Astrocyte (in vitro differentiated cells and primary cell): ENCODE measurements around the gene MRPL19. TPM values are rescaled to one million over a fixed set of nuclear protein-coding genes. Genes with fewer than 3 reads are reported as not detected.

Source experiments
- DNase-seq: peaks from one replicate; pipeline ENCODE4 v3.0.0-alpha.2; 2010; ENCODE audit warnings: low read depth
- FAIRE-seq: peaks from 2 replicates; lab custom pipeline; 2011; peaks lifted over from hg19 to GRCh38; lab: Jason Lieb, UNC
- H2AFZ ChIP-seq: 2 replicates; pipeline ENCODE4 v1.6.0; 2012; ENCODE audit warnings: low read depth, low read length, inconsistent platforms
- H3K27ac ChIP-seq: 2 replicates; pipeline ENCODE4 v1.5.1; 2011; ENCODE audit warnings: low read depth, low read length, inconsistent platforms
- H3K27me3 ChIP-seq: 2 replicates; pipeline ENCODE4 v1.6.0; 2011; ENCODE audit warnings: low read length, inconsistent platforms; ENCODE audit not compliant: insufficient read depth
- H3K36me3 ChIP-seq: 2 replicates; pipeline ENCODE4 v1.5.1; 2011; ENCODE audit warnings: low read length, inconsistent platforms; ENCODE audit not compliant: insufficient read depth
- H3K4me1 ChIP-seq: 2 replicates; pipeline ENCODE4 v1.5.1; 2011; ENCODE audit warnings: low read length, inconsistent platforms; ENCODE audit not compliant: insufficient read depth
- H3K4me2 ChIP-seq: 2 replicates; pipeline ENCODE4 v1.6.0; 2012; ENCODE audit warnings: low read length, inconsistent platforms
- H3K4me3 ChIP-seq: 2 replicates; pipeline ENCODE4 v1.5.1; 2011; ENCODE audit warnings: low read depth, mild to moderate bottlenecking, low read length, inconsistent platforms; ENCODE audit not compliant: insufficient read depth
- H3K79me2 ChIP-seq: 2 replicates; pipeline ENCODE4 v1.6.0; 2012; ENCODE audit warnings: mild to moderate bottlenecking, low read length, inconsistent platforms; ENCODE audit not compliant: insufficient read depth
- H3K9ac ChIP-seq: 2 replicates; pipeline ENCODE4 v1.6.0; 2012; ENCODE audit warnings: mild to moderate bottlenecking, low read length, inconsistent platforms
- H3K9me3 ChIP-seq: 2 replicates; pipeline ENCODE4 v1.5.1; 2012; ENCODE audit warnings: low read depth, mild to moderate bottlenecking, low read length, inconsistent platforms; ENCODE audit not compliant: insufficient read depth
- H4K20me1 ChIP-seq: 2 replicates; pipeline ENCODE4 v1.6.0; 2012; ENCODE audit warnings: low read length, inconsistent platforms; ENCODE audit not compliant: insufficient read depth
- H3K27ac Mint-ChIP-seq: one replicate; pipeline ENCODE4 v1.8.0; 2021; ENCODE audit warnings: mild to moderate bottlenecking, mixed read lengths; ENCODE audit not compliant: unreplicated experiment
- H3K27me3 Mint-ChIP-seq: one replicate; pipeline ENCODE4 v1.8.0; 2021; ENCODE audit warnings: low read depth, mixed read lengths; ENCODE audit not compliant: unreplicated experiment
- H3K36me3 Mint-ChIP-seq: one replicate; pipeline ENCODE4 v1.8.0; 2021; ENCODE audit warnings: low read depth, mixed read lengths; ENCODE audit not compliant: unreplicated experiment
- H3K4me1 Mint-ChIP-seq: one replicate; pipeline ENCODE4 v1.8.0; 2021; ENCODE audit warnings: low read depth, mixed read lengths; ENCODE audit not compliant: unreplicated experiment
- H3K4me3 Mint-ChIP-seq: one replicate; pipeline ENCODE4 v1.8.0; 2021; ENCODE audit warnings: mild to moderate bottlenecking, moderate library complexity, mixed read lengths; ENCODE audit not compliant: unreplicated experiment
- H3K9me3 Mint-ChIP-seq: one replicate; pipeline ENCODE4 v1.8.0; 2021; ENCODE audit warnings: mild to moderate bottlenecking, mixed read lengths; ENCODE audit not compliant: unreplicated experiment
- EZH2 ChIP-seq: IDR thresholded peaks from 2 replicates; pipeline ENCODE4 v1.6.1; 2012; ENCODE audit warnings: mild to moderate bottlenecking, low read length, inconsistent platforms; ENCODE audit not compliant: insufficient read depth
- total RNA-seq: library from RNA; stranded (reverse); gene quantifications from 2 replicates; pipeline ENCODE4 v1.2.1, GENCODE V29; 2021
- TF ChIP-seq, protein P1 (sequence below): IDR thresholded peaks from 2 replicates; pipeline ENCODE4 v1.5.1; 2011; ENCODE audit warnings: low read depth, mild to moderate bottlenecking, inconsistent platforms, low read length, moderate library complexity; ENCODE audit not compliant: insufficient read depth

The MRPL19 gene
- total RNA-seq, 1 donor from 2014 or later: 58.8 TPM

- FAIRE-seq: no peak
- Mint-ChIP-seq H3K27me3 (peaks cover 11% of the 10 kb centered on the region), H3K9me3 (peaks cover 3% of the 10 kb centered on the region), H3K36me3 (peaks cover 2% of the 10 kb centered on the region), H3K27ac (peak overlapping the region; percentile 58), H3K4me3 (peak overlapping the region; percentile 36), H3K4me1 (peaks cover 44% of the 10 kb centered on the region)
- Histone ChIP-seq H3K27me3 (no peaks in the 10 kb centered on the region), H3K4me3 (no peak overlapping the region), H3K9ac (peak overlapping the region; percentile 85), H3K79me2 (no peaks in the 10 kb centered on the region), H3K36me3 (no peaks in the 10 kb centered on the region), H3K9me3 (no peaks in the 10 kb centered on the region), H3K4me2 (peak overlapping the region; percentile 73), H3K27ac (peak overlapping the region; percentile 98), H4K20me1 (no peaks in the 10 kb centered on the region), H3K4me1 (peaks cover 49% of the 10 kb centered on the region), H2AFZ (peak overlapping the region; percentile 76)
- no peak for TF ChIP-seq EZH2
- TF ChIP-seq, protein P1, sequence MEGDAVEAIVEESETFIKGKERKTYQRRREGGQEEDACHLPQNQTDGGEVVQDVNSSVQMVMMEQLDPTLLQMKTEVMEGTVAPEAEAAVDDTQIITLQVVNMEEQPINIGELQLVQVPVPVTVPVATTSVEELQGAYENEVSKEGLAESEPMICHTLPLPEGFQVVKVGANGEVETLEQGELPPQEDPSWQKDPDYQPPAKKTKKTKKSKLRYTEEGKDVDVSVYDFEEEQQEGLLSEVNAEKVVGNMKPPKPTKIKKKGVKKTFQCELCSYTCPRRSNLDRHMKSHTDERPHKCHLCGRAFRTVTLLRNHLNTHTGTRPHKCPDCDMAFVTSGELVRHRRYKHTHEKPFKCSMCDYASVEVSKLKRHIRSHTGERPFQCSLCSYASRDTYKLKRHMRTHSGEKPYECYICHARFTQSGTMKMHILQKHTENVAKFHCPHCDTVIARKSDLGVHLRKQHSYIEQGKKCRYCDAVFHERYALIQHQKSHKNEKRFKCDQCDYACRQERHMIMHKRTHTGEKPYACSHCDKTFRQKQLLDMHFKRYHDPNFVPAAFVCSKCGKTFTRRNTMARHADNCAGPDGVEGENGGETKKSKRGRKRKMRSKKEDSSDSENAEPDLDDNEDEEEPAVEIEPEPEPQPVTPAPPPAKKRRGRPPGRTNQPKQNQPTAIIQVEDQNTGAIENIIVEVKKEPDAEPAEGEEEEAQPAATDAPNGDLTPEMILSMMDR: peak; percentile 98
- no peak for DNase-seq
These were observed 37.8 kb upstream of the MRPL19 start for GRCh38 chr2:75608684-75609333.

- peaks cover 2% of the 10 kb centered on the region for H3K36me3 Mint-ChIP-seq
- DNase-seq (no peak), FAIRE-seq (no peak)
- peaks cover 48% of the 10 kb centered on the region for H3K4me1 ChIP-seq
- TF ChIP-seq, protein P1: no peak
- TF ChIP-seq EZH2: no peak
- no peaks in the 10 kb centered on the region for H3K36me3 ChIP-seq
- peaks cover 12% of the 10 kb centered on the region for H3K27me3 Mint-ChIP-seq
- no peak overlapping the region for H3K4me3 Mint-ChIP-seq
- H3K4me3 ChIP-seq: no peak overlapping the region
- H3K27me3 ChIP-seq: no peaks in the 10 kb centered on the region
- peaks cover 3% of the 10 kb centered on the region for H3K9me3 Mint-ChIP-seq
- H3K9ac ChIP-seq: no peak overlapping the region
- peak overlapping the region; percentile 73 for H3K4me2 ChIP-seq
- no peak overlapping the region for H3K27ac ChIP-seq
- H3K79me2 ChIP-seq: no peaks in the 10 kb centered on the region
- no peaks in the 10 kb centered on the region for H4K20me1 ChIP-seq
- H2AFZ ChIP-seq: no peak overlapping the region
- peak overlapping the region; percentile 18 for H3K27ac Mint-ChIP-seq
- H3K4me1 Mint-ChIP-seq: peaks cover 44% of the 10 kb centered on the region
- no peaks in the 10 kb centered on the region for H3K9me3 ChIP-seq
These were observed 37.3 kb upstream of the MRPL19 start for GRCh38 chr2:75609334-75609689.

DNA sequence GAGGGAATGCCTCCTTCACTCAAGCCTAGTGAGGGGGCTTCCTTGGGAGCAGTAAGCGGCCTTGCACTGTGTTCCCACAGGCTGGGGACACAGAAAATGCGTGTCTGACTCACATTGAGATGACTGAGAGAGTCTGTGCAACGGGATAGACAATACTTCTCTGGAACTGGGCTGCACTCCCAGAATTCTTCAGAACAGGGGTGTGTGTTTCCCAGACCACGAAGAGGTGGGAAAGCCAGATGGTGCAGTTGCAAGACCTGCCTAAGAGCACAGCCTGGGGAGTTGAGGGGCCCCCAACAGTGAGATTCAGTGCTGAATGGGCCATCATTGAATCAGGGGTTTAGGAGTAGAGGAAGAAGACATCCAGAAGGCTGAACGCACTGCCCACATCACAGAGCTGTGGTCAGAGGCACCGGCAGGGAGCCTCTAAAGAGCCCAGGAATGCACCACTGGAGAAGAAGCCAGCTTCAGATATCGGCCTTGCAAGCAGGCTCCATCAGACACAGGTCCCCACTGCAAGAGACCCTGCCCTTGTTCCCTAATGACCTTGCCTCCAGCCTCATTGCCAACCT, 36.6 kb upstream of the MRPL19 start:
- Histone ChIP-seq H3K9ac (no peak overlapping the region), H3K4me1 (peaks cover 41% of the 10 kb centered on the region), H4K20me1 (no peaks in the 10 kb centered on the region), H3K4me2 (no peak overlapping the region), H3K27me3 (no peaks in the 10 kb centered on the region), H3K9me3 (no peaks in the 10 kb centered on the region), H3K4me3 (no peak overlapping the region), H2AFZ (no peak overlapping the region), H3K27ac (no peak overlapping the region), H3K79me2 (no peaks in the 10 kb centered on the region), H3K36me3 (no peaks in the 10 kb centered on the region)
- peaks cover 12% of the 10 kb centered on the region for H3K27me3 Mint-ChIP-seq
- peaks cover 3% of the 10 kb centered on the region for H3K9me3 Mint-ChIP-seq
- no peak for FAIRE-seq
- peak; percentile 60 for DNase-seq
- H3K4me1 Mint-ChIP-seq: peaks cover 40% of the 10 kb centered on the region
- H3K4me3 Mint-ChIP-seq: no peak overlapping the region
- no peak overlapping the region for H3K27ac Mint-ChIP-seq
- TF ChIP-seq, protein P1: no peak
- TF ChIP-seq EZH2: no peak
- peaks cover 2% of the 10 kb centered on the region for H3K36me3 Mint-ChIP-seq
